ENCODE results near the gene APAF1. TPM values are rescaled to one million over a fixed set of nuclear protein-coding genes. Genes with fewer than 3 reads are reported as not detected.
"Not testable (repeated sequence)": the region's sequence is repeated elsewhere in the genome, so short reads cannot be mapped to it uniquely, and the experiment has no call there.

APAF1 gene, protein sequence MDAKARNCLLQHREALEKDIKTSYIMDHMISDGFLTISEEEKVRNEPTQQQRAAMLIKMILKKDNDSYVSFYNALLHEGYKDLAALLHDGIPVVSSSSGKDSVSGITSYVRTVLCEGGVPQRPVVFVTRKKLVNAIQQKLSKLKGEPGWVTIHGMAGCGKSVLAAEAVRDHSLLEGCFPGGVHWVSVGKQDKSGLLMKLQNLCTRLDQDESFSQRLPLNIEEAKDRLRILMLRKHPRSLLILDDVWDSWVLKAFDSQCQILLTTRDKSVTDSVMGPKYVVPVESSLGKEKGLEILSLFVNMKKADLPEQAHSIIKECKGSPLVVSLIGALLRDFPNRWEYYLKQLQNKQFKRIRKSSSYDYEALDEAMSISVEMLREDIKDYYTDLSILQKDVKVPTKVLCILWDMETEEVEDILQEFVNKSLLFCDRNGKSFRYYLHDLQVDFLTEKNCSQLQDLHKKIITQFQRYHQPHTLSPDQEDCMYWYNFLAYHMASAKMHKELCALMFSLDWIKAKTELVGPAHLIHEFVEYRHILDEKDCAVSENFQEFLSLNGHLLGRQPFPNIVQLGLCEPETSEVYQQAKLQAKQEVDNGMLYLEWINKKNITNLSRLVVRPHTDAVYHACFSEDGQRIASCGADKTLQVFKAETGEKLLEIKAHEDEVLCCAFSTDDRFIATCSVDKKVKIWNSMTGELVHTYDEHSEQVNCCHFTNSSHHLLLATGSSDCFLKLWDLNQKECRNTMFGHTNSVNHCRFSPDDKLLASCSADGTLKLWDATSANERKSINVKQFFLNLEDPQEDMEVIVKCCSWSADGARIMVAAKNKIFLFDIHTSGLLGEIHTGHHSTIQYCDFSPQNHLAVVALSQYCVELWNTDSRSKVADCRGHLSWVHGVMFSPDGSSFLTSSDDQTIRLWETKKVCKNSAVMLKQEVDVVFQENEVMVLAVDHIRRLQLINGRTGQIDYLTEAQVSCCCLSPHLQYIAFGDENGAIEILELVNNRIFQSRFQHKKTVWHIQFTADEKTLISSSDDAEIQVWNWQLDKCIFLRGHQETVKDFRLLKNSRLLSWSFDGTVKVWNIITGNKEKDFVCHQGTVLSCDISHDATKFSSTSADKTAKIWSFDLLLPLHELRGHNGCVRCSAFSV (N-terminal part only)
- total RNA-seq (2013), result 73.5 TPM
- 10 to 100 TPM; 29.5 to 36.7 (median 30.0) TPM for polyA plus RNA-seq
- 30.2 and 40.1 TPM in 2 replicates for polyA minus RNA-seq
- total RNA-seq, result 23.1 to 111 (median 80.6) reads per million in 11 experiments

GRCh38 chr12:98644712-98645571 is at the start of gene APAF1, which contains the start of gene IKBIP:
Gene APAF1 (plus strand): TSS chr12:98645290. CDS start chr12:98648360, 3,070 bp downstream.
Gene IKBIP (minus strand): TSS chr12:98644788. CDS start chr12:98644701, 87 bp downstream.
- peak within 1 kb of the TSS; percentile 97 to 99 for H3K4me3 Mint-ChIP-seq
- no peaks in the 10 kb centered on the region for H3K27me3 ChIP-seq (ENCODE audit: control insufficient read depth in 2 of 2, insufficient read depth in 2 of 2, low read length in 2 of 2)
- no peaks in the 10 kb centered on the region for H3K27me3 Mint-ChIP-seq (ENCODE audit: low read depth in 3 of 3)
- intact Hi-C loops (cut with micrococcal nuclease), result loop anchor here (2.0 to 5.0 kb wide), 3 partner anchors 38 to 53 kb away; partner anchors contain the start of gene SLC25A3 (in 1 of the 2)
- H3K36me3 Mint-ChIP-seq, result peaks cover 22 to 23% of the 10 kb centered on the region in 2 donors
- H4K20me1 ChIP-seq (ENCODE audit: insufficient read depth, low read length), result peaks cover 49% of the 10 kb centered on the region
- WGBS (ENCODE audit: insufficient coverage), result under 1% methylated on average over 87 of the region's 91 CpGs
- H3K9me3 ChIP-seq (replicated peaks in 1 of 2; ENCODE audit: control insufficient read depth in 1 of 2, insufficient read depth in 1 of 2, low read length in 2 of 2), result no peaks in the 10 kb centered on the region
- peak within 1 kb of the TSS; percentile 84 for H2AFZ ChIP-seq (ENCODE audit: insufficient read depth, low read depth, low read length, poor library complexity, severe bottlenecking)
- peak within 1 kb of the TSS; percentile 87 to 100 (median 99) for H3K4me3 ChIP-seq (replicated peaks in 1 of 3; ENCODE audit: low read depth in 2 of 3, low read length in 3 of 3)
- H3K27ac Mint-ChIP-seq, result peak within 1 kb of the TSS; percentile 90 to 96 (median 95)
- H3K79me2 ChIP-seq (ENCODE audit: insufficient read depth, low read length), result peaks cover 100% of the 10 kb centered on the region
- H3K27ac ChIP-seq (ENCODE audit: low read depth in 1 of 2, low read length in 2 of 2), result peak within 1 kb of the TSS; percentile 71 to 91
- H3K36me3 ChIP-seq (replicated peaks in 1 of 2; ENCODE audit: control insufficient read depth in 1 of 2, insufficient read depth in 2 of 2, low read length in 2 of 2), result peaks cover 18 to 26% of the 10 kb centered on the region in 2 donors
- no peak for TF ChIP-seq CTCF (IDR thresholded peaks at IDR 0.05)
- H3K9ac ChIP-seq (ENCODE audit: insufficient read depth, low read length, poor library complexity, severe bottlenecking), result peak within 1 kb of the TSS; percentile 85
- peak; percentile 92 to 96 (median 94) for DNase-seq
- peaks cover 64% of the 10 kb centered on the region for H3K4me1 Mint-ChIP-seq
- no peaks in the 10 kb centered on the region for H3K9me3 Mint-ChIP-seq
- peaks cover 47 to 57% of the 10 kb centered on the region in 2 donors for H3K4me1 ChIP-seq (ENCODE audit: control insufficient read depth in 1 of 2, insufficient read depth in 2 of 2, low read length in 2 of 2)
- H3K4me2 ChIP-seq (replicated peaks; ENCODE audit: extremely low read depth, low read length, poor library complexity, severe bottlenecking), result peak within 1 kb of the TSS; percentile 89

DNA sequence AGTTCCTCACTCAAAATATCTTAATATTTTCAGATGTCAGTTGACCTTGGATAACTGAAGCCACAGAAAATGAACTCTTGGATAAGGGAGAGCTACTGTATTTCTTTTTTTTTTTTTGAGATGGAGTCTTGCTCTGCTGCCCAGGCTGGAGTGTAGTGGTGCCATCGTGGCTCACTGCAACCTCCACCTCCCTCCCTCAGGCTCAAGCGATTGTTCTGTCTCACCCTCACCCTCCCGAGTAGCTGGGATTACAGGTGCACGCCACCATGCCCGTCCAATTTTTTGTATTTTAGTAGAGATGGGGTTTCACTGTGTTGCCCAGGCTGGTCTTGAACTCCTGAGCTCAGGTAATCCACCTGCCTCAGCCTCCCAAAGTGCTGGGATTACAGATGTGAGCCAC is 47.8 kb upstream of the APAF1 start:
- Histone ChIP-seq H4K20me1 (ENCODE audit: insufficient read depth, low read length) (peaks cover 70% of the 10 kb centered on the region), H3K79me2 (ENCODE audit: insufficient read depth, low read length) (peaks cover 75% of the 10 kb centered on the region), H3K4me1 (ENCODE audit: control insufficient read depth in 1 of 2, insufficient read depth in 2 of 2, low read length in 2 of 2) (peaks cover 18 to 27% of the 10 kb centered on the region in 2 donors), H3K36me3 (replicated peaks in 1 of 2; ENCODE audit: control insufficient read depth in 1 of 2, insufficient read depth in 2 of 2, low read length in 2 of 2) (peaks cover 69 to 71% of the 10 kb centered on the region in 2 donors)
- H3K36me3 Mint-ChIP-seq, result peaks cover 55 to 67% of the 10 kb centered on the region in 2 donors
- H3K9ac ChIP-seq (ENCODE audit: insufficient read depth, low read length, poor library complexity, severe bottlenecking); H3K9me3 ChIP-seq (replicated peaks in 1 of 2; ENCODE audit: control insufficient read depth in 1 of 2, insufficient read depth in 1 of 2, low read length in 2 of 2); H3K4me3 ChIP-seq (replicated peaks in 1 of 3; ENCODE audit: low read depth in 2 of 3, low read length in 3 of 3); DNase-seq; H3K27me3 ChIP-seq (ENCODE audit: control insufficient read depth in 2 of 2, insufficient read depth in 2 of 2, low read length in 2 of 2); H3K27ac ChIP-seq (ENCODE audit: low read depth in 1 of 2, low read length in 2 of 2); H3K4me3 Mint-ChIP-seq; H2AFZ ChIP-seq (ENCODE audit: insufficient read depth, low read depth, low read length, poor library complexity, severe bottlenecking); H3K27me3 Mint-ChIP-seq (ENCODE audit: low read depth in 3 of 3); H3K9me3 Mint-ChIP-seq; intact Hi-C loops (cut with micrococcal nuclease); H3K4me2 ChIP-seq (replicated peaks; ENCODE audit: extremely low read depth, low read length, poor library complexity, severe bottlenecking): not testable (repeated sequence)
- 100% methylated on average over 2 of the region's 5 CpGs for WGBS (ENCODE audit: insufficient coverage)
- peak overlapping the region in 2 of 7 donors; percentile 46 to 56 for H3K27ac Mint-ChIP-seq
- H3K4me1 Mint-ChIP-seq, result peaks cover 24% of the 10 kb centered on the region
